ENCODE results near the gene DDTL.
"Not testable (repeated sequence)": the region's sequence is repeated elsewhere in the genome, so short reads cannot be mapped to it uniquely, and the experiment has no call there.

DDTL gene

GRCh38 chr22:23970201-23970641 lies 3.5 kb downstream of the DDTL start:
- no peak for DNase-seq (ENCODE audit: low spot score)

DNA sequence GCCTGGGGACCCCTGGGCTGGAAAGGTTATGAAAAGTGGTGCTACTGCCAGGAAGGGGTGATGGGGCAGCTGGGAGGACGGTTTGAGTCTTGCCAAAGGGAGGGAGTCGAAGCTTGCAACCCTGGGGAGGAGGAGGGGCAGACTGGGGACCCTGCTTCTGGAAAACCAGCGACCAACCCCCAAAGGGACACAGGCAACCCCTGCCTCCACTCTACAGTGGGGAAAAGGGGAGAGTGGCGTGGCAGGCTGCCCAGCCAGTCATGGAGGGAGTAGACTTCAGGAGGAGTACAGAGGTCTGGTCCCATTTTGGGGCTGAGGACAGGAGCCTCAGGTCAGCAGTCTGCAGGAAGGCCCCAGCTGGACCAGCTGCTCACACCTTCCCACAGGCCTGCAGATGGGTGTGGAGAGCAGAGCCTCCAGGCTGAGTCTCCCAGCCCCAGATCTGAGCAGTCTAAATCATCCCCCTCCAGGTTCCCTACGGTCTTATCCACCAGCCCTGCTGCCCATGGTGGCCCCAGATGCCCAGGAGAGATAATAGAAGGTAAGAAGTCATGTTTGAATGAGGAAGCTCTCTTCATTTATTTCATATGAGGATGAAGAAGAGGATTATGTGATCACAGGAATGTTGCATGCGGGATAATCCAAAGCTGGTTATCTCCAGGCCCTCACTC lies 4.3 kb downstream of the DDTL start:
- peak; percentile 1 for DNase-seq (ENCODE audit: low spot score)

- DNase-seq (ENCODE audit: low spot score), result peak; percentile 1
Measured at GRCh38 chr22:23971927-23972326, 5.2 kb downstream of the DDTL start.

DNA sequence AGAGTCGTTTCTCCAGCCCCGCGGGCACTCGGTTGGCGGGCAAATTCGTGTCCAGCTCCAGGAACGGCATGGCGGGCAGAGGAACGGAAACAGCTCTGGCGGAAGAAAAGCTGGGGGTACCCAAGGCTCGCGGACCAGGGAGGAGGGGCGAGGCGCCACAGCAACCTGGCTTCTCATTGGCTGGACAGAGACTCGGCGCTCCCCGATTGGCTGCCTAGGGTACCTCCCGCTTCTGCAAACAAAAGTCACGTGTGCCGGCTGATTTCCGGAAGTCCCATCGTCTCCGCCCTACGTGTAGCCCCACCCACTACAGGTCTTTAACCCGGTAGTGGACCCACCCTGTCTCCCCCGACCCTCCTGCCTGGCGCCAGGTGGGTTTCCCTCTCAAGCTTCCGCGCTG lies 7.7 kb downstream of the DDTL start, which contains the start of gene DDT:
Gene DDT, minus strand, starts transcription at position 97 of the 400 bp plus-strand sequence. Its CDS starts 27 bp downstream, at position 70.
- DNase-seq (ENCODE audit: low spot score), result not testable (repeated sequence)

DNA sequence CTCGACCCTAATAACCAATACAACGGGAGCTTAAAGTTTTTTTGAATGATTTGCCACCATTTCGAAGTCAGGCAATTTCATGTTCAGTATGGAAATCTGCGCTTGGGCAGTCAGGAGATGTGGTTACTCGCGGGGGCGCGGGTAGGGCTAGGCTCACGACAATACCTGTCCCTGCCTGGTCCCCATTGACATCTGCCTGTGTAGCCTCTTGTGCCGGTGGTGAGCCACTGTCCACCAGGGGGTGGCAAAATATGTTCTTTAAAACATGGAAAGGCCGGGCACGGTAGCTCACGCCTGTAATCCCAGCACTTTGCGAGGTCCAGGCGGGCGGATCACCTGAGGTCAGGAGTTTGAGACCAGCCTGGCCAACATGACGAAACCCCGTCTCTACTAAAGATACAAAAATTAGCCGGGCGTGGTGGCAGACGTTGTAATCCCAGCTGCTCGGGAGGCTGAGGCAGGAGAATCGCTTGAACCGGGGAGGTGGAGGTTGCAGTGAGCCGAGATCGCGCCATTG lies 8.2 kb downstream of the DDTL start:
- not testable (repeated sequence) for DNase-seq (ENCODE audit: low spot score)

DNA sequence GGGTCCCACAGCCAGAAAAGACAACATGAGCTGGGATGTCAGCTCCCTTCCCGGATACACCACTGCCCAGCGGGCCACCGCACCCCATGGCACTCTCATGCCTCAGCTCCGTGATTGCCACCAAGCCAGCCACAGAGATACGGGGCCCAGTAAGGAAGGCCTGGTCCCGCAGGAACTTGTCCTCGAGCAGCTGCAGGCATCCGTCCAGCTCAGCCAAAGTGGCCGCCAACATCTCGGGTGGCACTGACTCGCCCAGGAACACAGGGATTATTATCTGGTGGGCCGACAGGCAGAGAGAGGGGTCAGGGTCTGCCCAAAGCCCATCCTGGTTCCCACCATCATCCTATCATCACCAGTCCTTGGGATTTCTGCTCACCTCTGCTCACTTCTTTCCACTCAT lies 10.6 kb downstream of the DDTL start:
- not testable (repeated sequence) for DNase-seq (ENCODE audit: low spot score)

DNA sequence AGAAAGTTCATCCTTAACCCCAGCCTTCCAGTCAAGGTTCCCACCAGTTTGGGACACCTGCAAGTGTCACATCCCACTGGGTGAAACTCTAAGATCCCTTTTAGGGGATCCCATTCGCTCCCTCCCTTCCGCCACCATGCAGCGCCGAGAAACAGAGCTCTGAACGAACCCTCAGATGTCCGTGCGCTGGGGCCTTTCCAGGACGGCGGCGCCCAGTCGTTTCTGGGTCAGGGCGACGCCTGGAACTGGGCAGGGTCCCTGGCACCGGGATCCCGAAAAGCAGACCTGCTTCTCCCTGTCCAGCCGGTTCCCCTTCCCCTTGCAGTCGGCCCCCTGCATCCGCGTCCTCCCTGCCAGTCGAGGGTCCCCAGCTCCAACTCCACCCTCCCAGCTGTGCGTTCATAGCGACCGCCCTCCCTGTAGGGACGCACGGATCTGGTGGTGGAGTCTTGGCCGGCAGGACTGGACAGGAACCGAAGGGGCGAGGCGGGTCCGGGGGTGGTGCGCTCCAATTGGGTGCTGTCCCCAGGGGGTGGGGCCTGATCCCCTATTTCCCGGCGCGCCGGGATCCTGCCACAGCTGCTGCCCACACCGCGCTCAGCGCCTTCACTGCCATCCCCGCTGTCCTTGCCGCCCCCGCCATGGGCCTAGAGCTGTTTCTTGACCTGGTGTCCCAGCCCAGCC lies 13.0 kb downstream of the DDTL start, which contains the start of gene GSTT2:
Gene GSTT2, plus strand, starts transcription at position 578 of the 684 bp plus-strand sequence.
- not testable (repeated sequence) for DNase-seq (ENCODE audit: low spot score)

DNA sequence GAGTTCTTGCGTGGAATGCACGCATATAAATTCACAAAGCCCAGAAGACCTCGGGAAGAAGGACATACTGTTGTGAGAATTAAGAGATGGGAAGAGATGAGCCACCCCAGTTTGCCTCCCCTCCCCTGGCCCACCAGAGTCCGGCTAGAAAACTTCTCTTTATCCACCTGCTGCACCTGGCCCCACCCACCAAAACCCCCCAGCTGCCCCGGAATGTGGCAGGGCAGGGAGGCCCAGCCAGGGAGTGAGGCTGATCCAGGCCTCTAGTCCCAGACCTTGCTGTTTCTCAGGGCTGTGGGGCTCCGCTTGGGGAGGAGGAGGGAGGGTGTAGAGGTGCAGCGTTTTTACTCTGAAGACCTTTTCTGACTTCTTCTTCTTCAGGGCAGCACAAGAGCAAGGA lies 13.9 kb downstream of the DDTL start:
- DNase-seq (ENCODE audit: low spot score), result not testable (repeated sequence)

GRCh38 chr22:23984430-23984829 lies 17.7 kb downstream of the DDTL start:
- no peak for DNase-seq (ENCODE audit: low spot score)

DNA sequence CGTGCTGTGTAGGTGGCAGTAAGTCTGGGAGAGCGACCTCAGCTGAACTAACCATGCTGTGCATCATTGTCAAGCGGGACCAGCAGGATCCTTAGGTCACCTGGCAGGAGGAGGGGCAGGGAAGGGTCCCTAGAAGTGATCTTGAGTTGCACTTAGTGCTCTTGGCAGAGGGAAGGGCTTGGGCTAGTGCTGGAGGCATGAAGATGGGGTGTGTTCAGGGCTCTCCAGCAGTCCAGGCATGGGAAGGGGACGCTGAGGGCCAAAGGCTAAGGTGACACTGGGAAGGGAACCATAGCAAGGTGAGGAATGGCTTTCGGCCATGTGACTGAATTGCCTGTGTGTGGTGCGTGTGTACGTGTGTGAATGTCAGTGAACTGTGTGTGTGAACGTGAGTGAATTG lies 19.4 kb downstream of the DDTL start:
- DNase-seq (ENCODE audit: low spot score), result not testable (repeated sequence)

GRCh38 chr22:23986538-23987178 lies 20.0 kb downstream of the DDTL start:
- DNase-seq (ENCODE audit: low spot score), result not testable (repeated sequence)

DNA sequence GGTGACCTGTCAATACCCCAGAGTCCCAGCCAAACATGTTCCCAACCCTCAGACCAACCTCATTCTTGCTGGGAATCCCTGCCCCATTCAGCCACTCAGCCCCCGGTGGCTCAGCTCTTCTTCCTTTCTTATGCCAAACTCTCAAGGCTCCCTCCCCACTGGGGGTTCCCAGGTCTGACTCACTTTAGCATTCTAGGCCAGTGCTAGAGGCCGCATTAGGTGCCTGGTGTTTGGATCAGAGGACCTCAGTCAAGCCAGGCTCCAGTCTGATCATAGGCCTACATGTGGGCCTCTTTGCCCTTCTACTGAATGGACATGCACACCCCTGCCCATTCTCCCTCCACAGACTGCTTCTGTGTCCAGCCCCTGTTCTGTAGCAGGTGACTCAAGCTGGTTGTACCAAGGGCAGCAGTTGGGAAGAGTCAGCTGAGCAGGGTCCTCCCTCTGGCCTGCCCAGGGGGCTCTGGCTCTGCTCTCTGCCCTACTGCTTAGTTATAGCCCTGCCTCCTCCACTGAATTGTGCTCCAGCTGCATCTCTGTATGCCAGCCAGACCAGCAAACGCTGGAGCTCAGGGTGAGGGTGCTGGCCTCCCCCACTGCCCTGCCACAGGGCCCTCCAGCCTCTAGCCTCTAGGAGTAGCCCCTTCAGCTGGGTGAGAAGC lies 23.0 kb downstream of the DDTL start:
- DNase-seq (ENCODE audit: low spot score), result not testable (repeated sequence)

DNA sequence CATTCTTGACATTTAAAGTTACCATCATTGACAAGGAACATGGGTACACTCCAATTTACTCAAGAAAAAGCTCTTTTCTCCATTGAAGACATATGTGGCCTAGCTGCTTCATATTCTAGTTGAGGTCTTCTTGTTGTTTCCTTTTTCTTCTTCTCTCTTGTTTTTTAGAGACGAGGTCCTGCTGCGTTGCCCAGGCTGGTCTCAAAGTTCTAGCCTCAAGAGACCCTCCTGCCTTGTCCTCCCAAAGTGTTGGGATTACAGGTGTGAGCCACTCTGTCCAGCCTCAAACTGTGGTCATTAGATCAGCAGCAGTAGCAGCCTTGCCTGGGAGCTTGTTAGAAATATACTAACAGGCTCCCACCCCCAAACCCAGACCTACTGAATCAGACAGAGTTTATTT lies 26.4 kb downstream of the DDTL start:
- DNase-seq (ENCODE audit: low spot score), result not testable (repeated sequence)

GRCh38 chr22:23993581-23994177 lies 27.0 kb downstream of the DDTL start:
- DNase-seq (ENCODE audit: low spot score), result not testable (repeated sequence)

GRCh38 chr22:23997092-23997491 lies 30.4 kb downstream of the DDTL start:
- no peak for DNase-seq (ENCODE audit: low spot score)

DNA sequence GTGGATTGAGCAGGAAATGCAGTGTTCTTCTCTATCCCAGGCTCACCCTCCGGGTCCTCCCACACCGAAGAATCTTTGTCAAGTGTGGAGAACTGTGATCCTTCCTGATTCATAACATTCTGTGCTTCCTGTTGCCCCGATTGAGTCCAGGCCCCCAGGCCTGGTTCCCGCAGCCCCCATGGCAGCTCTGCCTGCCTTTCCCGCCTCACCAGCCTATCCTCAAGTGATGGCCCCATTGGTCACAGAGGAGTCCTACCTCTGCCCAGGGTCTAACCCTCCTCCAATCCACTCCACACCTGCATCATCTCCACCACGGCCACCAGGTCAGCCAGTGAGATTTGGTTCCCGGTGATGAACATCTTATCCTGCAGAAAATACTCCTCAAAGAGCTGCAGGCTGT lies 33.1 kb downstream of the DDTL start:
- DNase-seq (ENCODE audit: low spot score), result not testable (repeated sequence)

- DNase-seq (ENCODE audit: low spot score), result peak; percentile 10
Measured at GRCh38 chr22:24001314-24001713, 34.6 kb downstream of the DDTL start.

GRCh38 chr22:24002272-24002671 lies 35.6 kb downstream of the DDTL start:
- DNase-seq (ENCODE audit: low spot score), result no peak

DNA sequence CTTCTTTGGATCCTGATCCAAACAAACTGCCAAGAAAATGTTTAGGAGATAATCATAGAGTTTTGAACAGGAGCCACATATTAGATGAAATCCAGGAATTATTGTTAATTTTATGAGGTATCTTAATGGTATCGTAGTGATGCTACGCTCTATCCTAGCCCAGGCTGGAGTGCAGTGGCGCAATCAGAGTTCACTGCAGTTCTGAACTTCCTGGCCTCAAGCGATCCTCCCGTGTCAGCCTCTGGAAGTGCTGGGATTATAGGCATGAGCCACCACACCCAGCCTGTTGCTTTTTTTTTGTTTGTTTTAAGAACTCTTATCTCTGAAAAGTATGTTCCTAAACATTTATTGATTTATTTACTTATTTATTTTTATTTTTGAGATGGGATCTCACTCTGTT lies 36.2 kb downstream of the DDTL start:
- no peak for DNase-seq (ENCODE audit: low spot score)

- no peak for DNase-seq (ENCODE audit: low spot score)
Measured at GRCh38 chr22:24003887-24004286, 37.2 kb downstream of the DDTL start.

DNA sequence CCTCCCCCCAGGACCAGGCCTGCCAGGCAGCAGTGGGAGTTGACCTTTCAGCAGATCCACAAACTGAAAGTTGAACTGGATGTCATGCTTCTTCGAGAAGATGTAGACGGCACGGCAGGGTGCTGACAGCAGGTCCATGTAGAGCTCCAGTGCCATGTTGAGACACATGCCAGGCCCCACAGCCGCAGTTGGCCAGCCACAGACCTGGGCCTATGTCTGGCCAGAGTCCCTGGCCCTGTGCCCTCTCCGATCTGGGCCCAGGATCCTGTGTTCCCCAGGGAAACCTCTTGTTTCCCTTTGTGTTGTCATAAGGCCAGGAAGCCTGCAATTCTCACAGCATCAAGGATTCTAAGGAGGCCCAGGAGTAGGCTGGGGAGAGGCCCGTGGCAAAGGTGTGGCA lies 38.5 kb downstream of the DDTL start, which contains the start of gene GSTT4:
Gene GSTT4, minus strand, starts transcription at position 253 of the 400 bp plus-strand sequence. Its CDS starts 97 bp downstream, at position 156.
- DNase-seq (ENCODE audit: low spot score), result peak; percentile 38

All from AG08396 (cell line).